Neuronal stem cell (in vitro differentiated cells): ENCODE data around the gene HSPA1B.
"Not testable (repeated sequence)": the region's sequence is repeated elsewhere in the genome, so short reads cannot be mapped to it uniquely, and the experiment has no call there.

Experiments
- DNase-seq: peaks from one replicate; pipeline ENCODE4 v3.0.0-alpha.2; 2013; ENCODE audit warnings: low spot score
- H2AFZ ChIP-seq: one replicate; pipeline ENCODE4 v1.6.1; 2013; ENCODE audit warnings: mild to moderate bottlenecking, low read length, inconsistent platforms
- H2AK5ac ChIP-seq: 2 replicates; pipeline ENCODE4 v1.6.1; 2013; ENCODE audit warnings: low read depth, mild to moderate bottlenecking, inconsistent platforms, low read length, moderate library complexity, mixed read lengths
- H2BK120ac ChIP-seq: 2 replicates; pipeline ENCODE4 v1.6.1; 2013; ENCODE audit warnings: low read depth, mild to moderate bottlenecking, inconsistent platforms, low read length, moderate library complexity, mixed read lengths
- H2BK12ac ChIP-seq: one replicate; pipeline ENCODE4 v1.6.1; 2013; ENCODE audit warnings: low read length, inconsistent platforms
- H2BK15ac ChIP-seq: 2 replicates; pipeline ENCODE4 v1.6.1; 2013; ENCODE audit warnings: mild to moderate bottlenecking, low read length, inconsistent platforms, mixed read lengths
- H2BK5ac ChIP-seq: one replicate; pipeline ENCODE4 v1.6.1; 2013; ENCODE audit warnings: inconsistent platforms, mild to moderate bottlenecking, low read length, moderate library complexity
- H3K14ac ChIP-seq: one replicate; pipeline ENCODE4 v1.6.1; 2013; ENCODE audit warnings: low read length, inconsistent platforms
- H3K18ac ChIP-seq: 2 replicates; pipeline ENCODE4 v1.6.1; 2013; ENCODE audit warnings: low read length, inconsistent platforms
- H3K23ac ChIP-seq: 2 replicates; pipeline ENCODE4 v1.6.1; 2013; ENCODE audit warnings: low read depth, mild to moderate bottlenecking, mixed read lengths, low read length, inconsistent platforms; ENCODE audit not compliant: poor library complexity
- H3K27ac ChIP-seq: replicated peaks from 3 replicates; pipeline ENCODE4 v1.5.1; 2013; ENCODE audit warnings: low read length, inconsistent platforms
- H3K27me3 ChIP-seq, 3 experiments: 2 replicates each; pipeline ENCODE4 v1.6.1; 2013; ENCODE audit warnings: low read length in 3 of 3, mild to moderate bottlenecking in 2 of 3, inconsistent platforms in 1 of 3, low read depth in 1 of 3, mixed read lengths in 1 of 3, moderate library complexity in 1 of 3; ENCODE audit not compliant: control insufficient read depth in 3 of 3, insufficient read depth in 3 of 3
- H3K36me3 ChIP-seq, 2 donors: replicated peaks in 1 of 2; 2 replicates each; pipeline ENCODE4 v1.6.1; 2013; ENCODE audit warnings: low read length in 2 of 2; ENCODE audit not compliant: control insufficient read depth in 2 of 2, insufficient read depth in 2 of 2
- H3K4ac ChIP-seq: 2 replicates; pipeline ENCODE4 v1.6.1; 2013; ENCODE audit warnings: inconsistent platforms, mild to moderate bottlenecking, low read length, moderate library complexity
- H3K4me1 ChIP-seq, 2 donors: 1 replicate in 1 of 2; 2 replicates in 1 of 2; pipeline ENCODE4 v1.6.1; 2013; ENCODE audit warnings: low read length in 2 of 2, low read depth in 1 of 2; ENCODE audit not compliant: control insufficient read depth in 2 of 2, insufficient read depth in 1 of 2
- H3K4me2 ChIP-seq: one replicate; pipeline ENCODE4 v1.6.1; 2013; ENCODE audit warnings: mild to moderate bottlenecking, low read length, inconsistent platforms; ENCODE audit not compliant: insufficient read depth, poor library complexity, severe bottlenecking
- H3K4me3 ChIP-seq, 2 donors: 2 replicates each; pipeline ENCODE4 v1.5.1; 2013; ENCODE audit warnings: low read length in 2 of 2, mild to moderate bottlenecking in 2 of 2, inconsistent platforms in 1 of 2, moderate library complexity in 1 of 2
- H3K79me1 ChIP-seq: one replicate; pipeline ENCODE4 v1.6.1; 2013; ENCODE audit warnings: low read depth, mild to moderate bottlenecking, inconsistent platforms, low read length, moderate library complexity
- H3K9ac ChIP-seq: one replicate; pipeline ENCODE4 v1.6.1; 2013; ENCODE audit warnings: mild to moderate bottlenecking, low read depth, low read length, inconsistent platforms; ENCODE audit not compliant: poor library complexity
- H3K9me3 ChIP-seq, 2 donors: replicated peaks in 1 of 2; 2 replicates each; pipeline versions ENCODE3 to v1.6.1; 2013; ENCODE audit warnings: low read length in 2 of 2, mild to moderate bottlenecking in 2 of 2, inconsistent platforms in 1 of 2, low read depth in 1 of 2, mixed read lengths in 1 of 2, moderate library complexity in 1 of 2; ENCODE audit not compliant: control insufficient read depth in 2 of 2, insufficient read depth in 1 of 2
- H4K8ac ChIP-seq: one replicate; pipeline ENCODE4 v1.6.1; 2013; ENCODE audit warnings: low read depth, mild to moderate bottlenecking, inconsistent platforms, low read length, moderate library complexity
- H4K91ac ChIP-seq: one replicate; pipeline ENCODE4 v1.6.1; 2013; ENCODE audit warnings: low read length, low read depth, mild to moderate bottlenecking, inconsistent platforms; ENCODE audit not compliant: poor library complexity
- WGBS, 2 donors: extraction: QIAGEN DNeasy Blood & Tissue Kit; methylation state at CpG; one replicate each; pipeline ENCODE4 v1.1.7; 2013; ENCODE audit warnings: missing lambda C conversion rate in 2 of 2, mixed read lengths in 1 of 2; ENCODE audit not compliant: insufficient read length in 2 of 2, insufficient replicate concordance in 1 of 2; ENCODE audit errors: extremely low coverage in 2 of 2; 5-methylcytosine and 5-hydroxymethylcytosine counted together

Gene HSPA1B

DNA sequence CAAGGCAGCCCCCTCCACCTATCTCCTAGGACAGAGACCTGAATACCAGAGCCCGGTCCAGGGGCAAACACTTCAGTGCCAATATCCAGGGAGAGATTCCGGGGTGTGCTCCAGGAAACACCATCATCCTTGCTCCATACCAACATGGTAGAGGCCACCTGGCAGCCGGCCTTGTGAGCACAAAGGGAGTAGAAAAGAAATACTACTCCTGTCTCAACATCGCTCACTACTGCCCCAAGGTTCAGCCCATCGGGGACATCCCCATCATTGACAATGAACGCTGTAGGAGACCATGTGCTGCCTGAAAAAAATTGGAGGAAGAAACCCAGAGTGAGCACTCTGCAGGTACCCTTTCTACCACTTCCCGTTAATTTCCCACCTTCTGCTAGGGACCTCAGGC is 33.6 kb downstream of the HSPA1B start:
- H3K4me3 ChIP-seq = no peak overlapping the region
- no peak overlapping the region for H2BK120ac ChIP-seq
- H3K79me1 ChIP-seq = no peaks in the 10 kb centered on the region
- H3K4me2 ChIP-seq = no peak overlapping the region
- peaks cover 13 to 24% of the 10 kb centered on the region in 2 donors for H3K4me1 ChIP-seq
- H3K18ac ChIP-seq = no peak overlapping the region
- H4K91ac ChIP-seq = no peak overlapping the region
- H3K9me3 ChIP-seq = peaks cover 0 to 2% of the 10 kb centered on the region in 2 donors
- H3K4ac ChIP-seq = no peak overlapping the region
- H3K14ac ChIP-seq = no peak overlapping the region
- H2AFZ ChIP-seq = no peak overlapping the region
- no peak overlapping the region for H3K9ac ChIP-seq
- H2BK5ac ChIP-seq = no peak overlapping the region
- no CpG with 5 or more reads among the region's 7 CpGs for WGBS, 2 donors
- H2BK12ac ChIP-seq = no peak overlapping the region
- no peak overlapping the region for H2AK5ac ChIP-seq
- no peaks in the 10 kb centered on the region for H3K27me3 ChIP-seq
- no peak overlapping the region for H4K8ac ChIP-seq
- no peak overlapping the region for H3K27ac ChIP-seq
- no peak for DNase-seq
- no peak overlapping the region for H2BK15ac ChIP-seq
- no peak overlapping the region for H3K23ac ChIP-seq
- peaks cover 15 to 43% of the 10 kb centered on the region in 2 donors for H3K36me3 ChIP-seq

DNA sequence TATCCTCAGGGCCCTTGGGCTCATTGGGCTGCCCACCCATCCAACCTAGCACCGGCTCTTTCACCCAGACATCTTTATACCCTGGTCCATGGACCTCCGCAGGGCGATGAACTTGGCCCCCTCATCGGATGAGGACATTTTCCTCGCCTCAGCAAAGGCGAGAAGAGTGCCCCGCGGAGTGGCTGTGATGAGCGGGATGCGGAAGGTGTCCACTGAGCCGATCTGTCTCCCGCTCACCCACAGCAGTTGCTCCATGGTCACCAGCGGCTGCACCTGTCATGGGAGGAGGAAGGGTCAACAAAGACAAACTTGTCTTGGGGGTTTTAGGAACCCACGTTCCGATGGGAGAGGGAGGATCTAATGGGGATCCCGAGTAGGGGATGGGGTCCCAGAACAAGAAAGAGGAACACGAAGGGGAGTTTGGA is 34.4 kb downstream of the HSPA1B start:
- Histone ChIP-seq H3K4me1 (peaks cover 13 to 24% of the 10 kb centered on the region in 2 donors), H2BK5ac (peak overlapping the region; percentile 85), H2BK120ac (no peak overlapping the region), H3K27ac (no peak overlapping the region), H3K14ac (no peak overlapping the region), H3K79me1 (no peaks in the 10 kb centered on the region), H3K27me3 (no peaks in the 10 kb centered on the region), H2BK12ac (no peak overlapping the region), H4K91ac (no peak overlapping the region), H3K4me2 (peak overlapping the region; percentile 100), H2BK15ac (no peak overlapping the region), H3K9ac (no peak overlapping the region), H3K23ac (peak overlapping the region; percentile 97), H3K9me3 (peaks cover 0 to 2% of the 10 kb centered on the region in 2 donors), H4K8ac (no peak overlapping the region), H3K36me3 (peaks cover 15 to 41% of the 10 kb centered on the region in 2 donors), H3K4ac (no peak overlapping the region), H2AFZ (peak overlapping the region; percentile 82), H3K18ac (peak overlapping the region; percentile 78), H2AK5ac (no peak overlapping the region), H3K4me3 (peak overlapping the region; percentile 79 to 84)
- WGBS, 2 donors = no CpG with 5 or more reads among the region's 17 CpGs
- DNase-seq = no peak

DNA sequence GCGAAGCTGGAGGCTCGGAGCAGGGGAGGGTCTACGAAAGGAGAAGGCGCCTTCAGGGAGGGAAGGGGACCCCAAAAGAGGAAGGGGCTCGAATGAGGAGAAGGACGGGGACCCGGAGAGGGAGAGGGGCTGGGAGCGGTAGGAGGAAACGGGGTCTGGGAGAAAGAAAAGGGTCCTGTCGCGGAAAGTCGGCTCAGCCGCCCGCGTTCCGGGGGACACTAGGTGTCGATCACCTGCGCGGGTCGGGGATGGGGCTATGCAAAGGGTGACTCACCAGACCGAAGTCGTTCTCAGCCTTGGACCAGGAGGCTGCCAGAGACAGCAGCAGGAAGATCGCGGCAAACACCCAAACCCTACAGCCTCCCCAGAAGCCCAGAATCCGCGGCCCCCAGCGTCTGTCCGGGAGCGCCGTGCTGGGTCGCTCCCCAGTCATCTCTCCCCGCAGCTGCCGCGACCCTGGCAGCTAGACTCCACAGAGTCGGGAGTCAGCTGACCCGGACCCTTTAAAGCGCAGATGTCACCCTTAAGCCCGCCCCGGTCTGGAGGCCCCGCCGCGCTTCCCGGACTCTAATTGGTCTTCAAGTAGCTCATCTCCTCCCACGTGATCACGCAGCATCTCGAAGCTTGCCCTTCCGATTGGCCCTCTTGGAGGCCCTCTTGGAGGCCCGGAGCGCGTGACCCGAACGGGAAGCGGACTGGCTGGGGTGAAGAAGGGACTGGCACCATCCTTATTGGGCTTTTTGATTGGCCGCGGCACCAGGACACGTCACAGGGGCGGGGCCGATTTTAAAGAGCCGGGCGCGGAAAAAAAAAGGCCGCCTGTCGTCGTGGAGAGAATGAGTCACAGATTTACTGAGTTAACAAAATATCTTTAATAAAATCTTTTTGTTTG is 35.1 kb downstream of the HSPA1B start, which contains the start of gene NEU1:
TSS of gene NEU1 (minus strand) at position 478 of the 892 bp plus-strand sequence. CDS start at position 433, 45 bp downstream.
- peak within 1 kb of the TSS; percentile 78 for H3K18ac ChIP-seq
- peak; percentile 100 for DNase-seq

DNA sequence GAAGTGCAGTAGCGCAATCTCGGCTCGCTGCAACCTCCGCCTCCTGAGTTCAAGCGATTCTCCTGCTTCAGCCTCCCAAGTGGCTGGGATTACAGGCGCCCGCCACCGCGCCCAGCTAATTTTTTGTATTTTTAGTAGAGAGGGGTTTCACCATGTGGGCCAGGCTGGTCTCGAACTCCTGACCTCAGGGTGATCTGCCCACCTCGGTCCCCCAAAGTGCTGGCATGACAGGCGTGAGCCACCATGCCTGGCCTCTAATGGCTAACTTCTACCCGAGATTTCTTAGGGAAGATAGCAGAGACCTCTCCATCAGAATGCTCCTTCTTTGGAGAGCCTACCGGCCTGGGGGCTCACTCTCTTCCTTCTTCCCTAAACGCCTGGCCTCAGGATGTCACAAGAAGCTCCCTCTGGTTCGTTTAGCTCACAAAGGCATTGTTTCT is 36.6 kb downstream of the HSPA1B start:
- Histone ChIP-seq H3K18ac (peak overlapping the region; percentile 84), H2BK5ac (peak overlapping the region; percentile 45), H3K4me1 (peaks cover 14 to 28% of the 10 kb centered on the region in 2 donors), H3K9ac (peak overlapping the region; percentile 50), H3K36me3 (peaks cover 12 to 24% of the 10 kb centered on the region in 2 donors), H2AK5ac (peak overlapping the region; percentile 4), H2AFZ (peak overlapping the region; percentile 71), H2BK120ac (peak overlapping the region; percentile 32), H3K23ac (peak overlapping the region; percentile 58), H3K4me2 (peak overlapping the region; percentile 43), H3K27ac (peak overlapping the region; percentile 76), H3K4me3 (peak overlapping the region; percentile 53 to 82)
- H3K27me3 ChIP-seq, H3K9me3 ChIP-seq, H2BK12ac ChIP-seq, H2BK15ac ChIP-seq, H3K4ac ChIP-seq, H3K14ac ChIP-seq, H4K8ac ChIP-seq, H4K91ac ChIP-seq, H3K79me1 ChIP-seq, DNase-seq: not testable (repeated sequence)
- no CpG with 5 or more reads among the region's 16 CpGs for WGBS, 2 donors

More for the DNA sequence above, 35.1 kb downstream of the HSPA1B start, which contains the start of gene NEU1:
- H3K36me3 ChIP-seq = peaks cover 15 to 34% of the 10 kb centered on the region in 2 donors
- H2BK12ac ChIP-seq = no peak within 1 kb of the TSS
- peak within 1 kb of the TSS; percentile 100 for H3K4me2 ChIP-seq
- peak within 1 kb of the TSS; percentile 5 for H2BK120ac ChIP-seq
- H3K9ac ChIP-seq = peak within 1 kb of the TSS; percentile 89
- WGBS, 2 donors = no CpG with 5 or more reads among the region's 64 CpGs
- H3K4ac ChIP-seq = no peak within 1 kb of the TSS
- H4K8ac ChIP-seq = no peak within 1 kb of the TSS
- H3K27ac ChIP-seq = peak within 1 kb of the TSS; percentile 76
- H2BK15ac ChIP-seq = peak within 1 kb of the TSS; percentile 45
- H3K4me1 ChIP-seq = peaks cover 13 to 24% of the 10 kb centered on the region in 2 donors
- H2BK5ac ChIP-seq = peak within 1 kb of the TSS; percentile 85
- peak within 1 kb of the TSS; percentile 79 to 84 for H3K4me3 ChIP-seq
- no peak within 1 kb of the TSS for H4K91ac ChIP-seq
- peak within 1 kb of the TSS; percentile 63 for H3K14ac ChIP-seq
- no peaks in the 10 kb centered on the region for H3K27me3 ChIP-seq
- H3K23ac ChIP-seq = peak within 1 kb of the TSS; percentile 97
- peaks cover 0 to 2% of the 10 kb centered on the region in 2 donors for H3K9me3 ChIP-seq
- no peaks in the 10 kb centered on the region for H3K79me1 ChIP-seq
- H2AFZ ChIP-seq = peak within 1 kb of the TSS; percentile 82
- H2AK5ac ChIP-seq = peak within 1 kb of the TSS; percentile 58
